CD4-positive, alpha-beta T cell (primary cell): Measurements from ENCODE around the gene BARHL1. TPM values are rescaled to one million over a fixed set of nuclear protein-coding genes. Genes with fewer than 3 reads are reported as not detected.
A peak's percentile ranks its signal among the peaks of the same experiment; 100 is the strongest.

Experiments used
- ATAC-seq: fragments of 200-7000 bp; cut with Tn5 transposase; one replicate; pipeline ENCODE4 v1.10.0; 2022; ENCODE audit warnings: mild to moderate bottlenecking; ENCODE audit not compliant: poor library complexity
- CTCF ChIA-PET: fragments of 350-600 bp; sonication (Branson Sonifier 250); formaldehyde crosslinking; loops from one replicate; lab custom pipeline; 2021; ENCODE audit warnings: antibody characterized with exemption, inconsistent platforms; lab: Charles Lee
- POLR2A ChIA-PET: fragments of 350-600 bp; sonication (Branson Sonifier 250); formaldehyde crosslinking; loops from one replicate; lab custom pipeline; 2021; ENCODE audit warnings: antibody characterized with exemption, inconsistent platforms; lab: Charles Lee
- DNase-seq, 14 experiments: peaks; one replicate each; pipeline ENCODE4 v3.0.0-alpha.2; 2013 to 2020; ENCODE audit warnings: mixed read lengths in 2 of 14
- H3K27ac ChIP-seq, 2 donors: one replicate each; pipeline versions ENCODE4 v1.5.1 to v1.7.0; 2013; ENCODE audit warnings: low read length in 2 of 2, low read depth in 1 of 2, mild to moderate bottlenecking in 1 of 2
- H3K27me3 ChIP-seq, 2 experiments: 1 replicate in 1 of 2; 2 replicates in 1 of 2; pipeline versions ENCODE4 v1.6.1 to v1.7.0; 2013; ENCODE audit warnings: low read length in 2 of 2, control low read depth in 1 of 2, mild to moderate bottlenecking in 1 of 2, moderate library complexity in 1 of 2; ENCODE audit not compliant: insufficient read depth in 2 of 2, control insufficient read depth in 1 of 2
- H3K36me3 ChIP-seq: one replicate; pipeline ENCODE4 v1.6.1; 2013; ENCODE audit warnings: low read length, control low read depth; ENCODE audit not compliant: insufficient read depth
- H3K4me1 ChIP-seq: one replicate; pipeline ENCODE4 v1.6.1; 2013; ENCODE audit warnings: low read length, control low read depth; ENCODE audit not compliant: insufficient read depth
- H3K4me3 ChIP-seq: one replicate; pipeline ENCODE4 v1.5.1; 2013; ENCODE audit warnings: mild to moderate bottlenecking, low read length, moderate library complexity
- H3K9me3 ChIP-seq, 2 experiments: 1 replicate in 1 of 2; 2 replicates in 1 of 2; pipeline versions ENCODE4 v1.6.1 to v1.7.0; 2013; ENCODE audit warnings: low read length in 2 of 2, mild to moderate bottlenecking in 2 of 2, control low read depth in 1 of 2, moderate library complexity in 1 of 2; ENCODE audit not compliant: control insufficient read depth in 1 of 2, insufficient read depth in 1 of 2
- H3K27ac Mint-ChIP-seq: one replicate; pipeline ENCODE4 v1.8.0; 2020; ENCODE audit warnings: mixed read lengths
- H3K27me3 Mint-ChIP-seq: one replicate; pipeline ENCODE4 v1.8.0; 2021; ENCODE audit warnings: mixed read lengths
- H3K36me3 Mint-ChIP-seq: one replicate; pipeline ENCODE4 v1.8.0; 2021; ENCODE audit warnings: low read depth, mixed read lengths
- H3K4me1 Mint-ChIP-seq: one replicate; pipeline ENCODE4 v1.8.0; 2021; ENCODE audit warnings: low read depth, mixed read lengths
- H3K4me3 Mint-ChIP-seq: one replicate; pipeline ENCODE4 v1.8.0; 2020; ENCODE audit warnings: mild to moderate bottlenecking, mixed read lengths
- H3K9me3 Mint-ChIP-seq: one replicate; pipeline ENCODE4 v1.8.0; 2020; ENCODE audit warnings: mixed read lengths
- intact Hi-C, 2 experiments: fragments of 100-400 bp; cut with DNase I in 1 of 2; cut with micrococcal nuclease in 1 of 2; formaldehyde crosslinking; loops; one replicate each; pipeline versions ENCODE4 v1.15.1 to v1.9.0; 2023 to 2025; cut with DNase I, micrococcal nuclease
- total RNA-seq, 174 experiments: library from RNA in 2 of 174; stranded (reverse) in 2 of 174; gene quantifications; one replicate each; pipeline ENCODE4 v1.2.3 and lab custom pipeline; 2021 to 2026
- TF ChIP-seq, protein P1 (sequence below): fragments of 200-600 bp; IDR thresholded peaks from one replicate; pipeline ENCODE4 v1.8.0; 2022; ENCODE audit warnings: antibody characterized with exemption, mild to moderate bottlenecking

The BARHL1 gene
- total RNA-seq, 2 experiments from 2014 or later, result not detected

DNA sequence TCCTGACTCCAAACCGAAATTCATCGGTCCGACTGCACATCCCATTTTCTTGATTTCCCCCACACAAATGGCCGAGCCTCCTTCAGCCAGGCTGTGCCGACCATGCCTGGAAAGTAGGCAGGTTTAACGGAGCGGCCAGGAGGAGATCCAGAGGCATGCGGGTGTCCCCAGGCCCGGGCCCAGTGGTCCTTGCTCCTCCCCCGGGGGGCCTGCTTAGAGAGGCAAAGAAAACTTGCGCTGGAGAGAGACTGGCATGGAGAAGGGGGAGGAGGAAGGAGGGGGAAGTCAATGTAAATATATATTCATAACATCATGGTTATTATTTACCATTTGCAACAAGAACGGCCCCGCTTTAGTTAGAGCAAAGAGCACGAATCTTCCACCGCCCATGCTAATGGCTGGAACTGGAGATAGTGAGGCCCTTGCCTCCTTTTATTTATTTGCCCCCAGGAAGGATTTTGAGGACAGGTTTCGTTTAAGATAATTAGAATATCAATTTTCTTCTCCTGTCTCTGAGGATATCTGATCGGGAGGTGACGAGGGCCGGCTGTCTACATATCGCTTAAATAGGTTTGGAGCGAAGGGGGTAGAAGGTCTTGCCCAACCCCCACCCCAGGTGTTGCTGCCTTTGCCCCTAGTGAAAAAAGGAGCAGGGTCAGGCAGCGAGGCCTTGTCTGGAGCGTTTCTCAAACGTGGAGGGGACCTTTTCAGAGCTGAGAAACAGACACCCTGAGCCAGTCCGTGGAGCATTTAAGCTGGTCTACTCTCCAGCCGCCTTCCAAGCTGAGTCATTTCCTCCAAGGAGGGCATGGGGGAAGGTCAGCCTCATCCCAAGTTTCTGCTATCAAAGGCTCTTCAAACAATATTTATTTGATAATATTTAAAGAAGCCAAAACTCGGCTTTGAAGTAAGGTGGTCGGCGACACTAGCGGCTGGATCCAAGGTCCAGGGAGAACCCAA is 2.5 kb downstream of the BARHL1 start:
- Mint-ChIP-seq H3K4me3 (no peak overlapping the region), H3K4me1 (peaks cover 12% of the 10 kb centered on the region), H3K9me3 (no peaks in the 10 kb centered on the region), H3K27ac (no peak overlapping the region), H3K27me3 (peaks cover 81% of the 10 kb centered on the region), H3K36me3 (no peaks in the 10 kb centered on the region)
- Histone ChIP-seq H3K27ac (no peak overlapping the region), H3K27me3 (peaks cover 89 to 90% of the 10 kb centered on the region in 2 experiments), H3K4me1 (peaks cover 20% of the 10 kb centered on the region), H3K4me3 (no peak overlapping the region), H3K9me3 (peaks cover 3 to 78% of the 10 kb centered on the region in 2 experiments), H3K36me3 (no peaks in the 10 kb centered on the region)
- DNase-seq (no peak), ATAC-seq (no peak)
- intact Hi-C loops, result no loop called here
- TF ChIP-seq, protein P1, sequence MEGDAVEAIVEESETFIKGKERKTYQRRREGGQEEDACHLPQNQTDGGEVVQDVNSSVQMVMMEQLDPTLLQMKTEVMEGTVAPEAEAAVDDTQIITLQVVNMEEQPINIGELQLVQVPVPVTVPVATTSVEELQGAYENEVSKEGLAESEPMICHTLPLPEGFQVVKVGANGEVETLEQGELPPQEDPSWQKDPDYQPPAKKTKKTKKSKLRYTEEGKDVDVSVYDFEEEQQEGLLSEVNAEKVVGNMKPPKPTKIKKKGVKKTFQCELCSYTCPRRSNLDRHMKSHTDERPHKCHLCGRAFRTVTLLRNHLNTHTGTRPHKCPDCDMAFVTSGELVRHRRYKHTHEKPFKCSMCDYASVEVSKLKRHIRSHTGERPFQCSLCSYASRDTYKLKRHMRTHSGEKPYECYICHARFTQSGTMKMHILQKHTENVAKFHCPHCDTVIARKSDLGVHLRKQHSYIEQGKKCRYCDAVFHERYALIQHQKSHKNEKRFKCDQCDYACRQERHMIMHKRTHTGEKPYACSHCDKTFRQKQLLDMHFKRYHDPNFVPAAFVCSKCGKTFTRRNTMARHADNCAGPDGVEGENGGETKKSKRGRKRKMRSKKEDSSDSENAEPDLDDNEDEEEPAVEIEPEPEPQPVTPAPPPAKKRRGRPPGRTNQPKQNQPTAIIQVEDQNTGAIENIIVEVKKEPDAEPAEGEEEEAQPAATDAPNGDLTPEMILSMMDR, result no peak
- CTCF ChIA-PET, result no interaction called here
- POLR2A ChIA-PET, result no interaction called here

DNA sequence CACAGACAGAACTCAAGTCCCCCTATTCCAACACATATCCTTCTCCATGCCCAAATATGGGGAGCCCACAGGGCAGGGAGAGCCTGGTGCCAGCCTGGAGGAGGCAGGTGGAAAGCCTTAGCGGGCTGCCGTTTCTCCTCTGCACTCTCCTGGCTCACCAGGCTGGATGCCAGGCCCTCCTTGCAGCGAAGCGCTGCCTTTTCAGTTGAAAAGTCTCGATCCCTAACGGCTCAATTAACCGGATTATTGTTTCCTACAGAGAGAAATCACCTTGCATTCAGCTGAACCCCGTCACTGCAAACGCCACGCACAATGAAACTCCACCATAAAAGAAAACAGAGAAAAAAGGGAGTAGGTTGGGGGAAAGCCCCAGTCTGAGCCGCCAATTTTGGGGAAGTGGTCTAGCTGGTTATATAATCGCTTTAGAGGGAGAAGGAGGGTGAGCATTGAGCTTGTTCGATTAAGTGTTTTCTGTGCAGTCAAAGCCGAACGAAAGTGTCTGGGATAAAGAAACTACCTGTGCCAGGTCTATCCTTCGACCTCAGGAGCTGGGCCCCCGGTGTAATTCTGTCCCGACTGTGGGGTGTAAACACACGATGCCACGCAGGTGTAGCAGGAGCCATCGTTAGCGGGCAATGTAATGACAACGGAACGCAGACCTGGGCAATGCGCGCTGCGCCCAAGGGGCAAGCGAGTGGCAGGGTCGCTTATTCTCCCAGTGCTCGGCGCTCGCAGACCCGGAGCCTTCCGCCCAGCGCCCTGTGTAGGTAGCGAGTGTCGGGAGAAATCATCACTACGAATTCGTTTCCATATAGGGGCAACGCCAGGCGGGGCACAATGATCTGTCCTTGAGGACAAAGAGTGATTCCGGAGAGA is 3.8 kb downstream of the BARHL1 start:
- TF ChIP-seq, protein P1, result no peak
- Histone ChIP-seq H3K27me3 (peaks cover 86 to 87% of the 10 kb centered on the region in 2 experiments), H3K4me3 (no peak overlapping the region), H3K27ac (no peak overlapping the region), H3K4me1 (peaks cover 19% of the 10 kb centered on the region), H3K36me3 (no peaks in the 10 kb centered on the region), H3K9me3 (peaks cover 3 to 67% of the 10 kb centered on the region in 2 experiments)
- peaks cover 84% of the 10 kb centered on the region for H3K27me3 Mint-ChIP-seq
- intact Hi-C loops, result no loop called here
- no peak for DNase-seq
- H3K4me3 Mint-ChIP-seq, result no peak overlapping the region
- ChIA-PET CTCF (no interaction called here), POLR2A (no interaction called here)
- ATAC-seq, result no peak
- no peaks in the 10 kb centered on the region for H3K36me3 Mint-ChIP-seq
- no peaks in the 10 kb centered on the region for H3K9me3 Mint-ChIP-seq
- no peak overlapping the region for H3K27ac Mint-ChIP-seq
- peaks cover 10% of the 10 kb centered on the region for H3K4me1 Mint-ChIP-seq

DNA sequence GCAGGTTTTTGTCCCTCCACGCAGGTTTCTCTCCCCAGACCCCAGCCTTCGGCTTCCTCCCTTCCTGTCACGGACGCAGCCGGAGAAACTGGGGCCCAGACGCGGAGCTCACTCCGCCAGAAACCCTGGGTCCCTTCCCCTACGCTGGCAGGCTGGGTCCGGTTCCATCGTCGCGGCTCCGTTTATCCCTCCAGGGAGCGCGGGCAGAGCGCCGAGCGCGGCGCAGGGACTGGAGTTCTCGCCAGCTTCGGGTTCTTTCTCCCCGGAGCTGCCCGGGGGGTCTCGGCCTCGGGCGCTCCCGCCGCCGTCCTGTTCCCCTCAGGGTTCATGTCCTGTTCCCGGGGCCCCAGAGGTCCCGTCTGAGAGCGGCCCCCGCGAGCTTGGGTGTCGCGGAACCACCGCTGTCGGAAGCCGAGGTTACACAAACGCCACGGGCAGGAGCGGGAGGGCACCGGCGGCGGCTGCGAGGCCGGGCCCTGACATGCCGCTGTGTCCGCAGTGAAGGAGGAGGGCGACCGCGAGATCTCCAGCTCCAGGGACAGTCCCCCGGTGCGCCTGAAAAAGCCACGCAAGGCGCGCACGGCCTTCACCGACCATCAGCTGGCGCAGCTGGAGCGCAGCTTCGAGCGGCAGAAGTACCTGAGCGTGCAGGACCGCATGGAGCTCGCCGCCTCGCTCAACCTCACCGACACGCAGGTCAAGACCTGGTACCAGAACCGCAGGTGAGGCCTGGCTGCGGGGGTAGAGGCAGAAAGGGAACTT is 4.6 kb downstream of the BARHL1 start:
- DNase-seq (no peak), ATAC-seq (no peak)
- CTCF ChIA-PET, result no interaction called here
- Histone ChIP-seq H3K4me3 (no peak overlapping the region), H3K27ac (no peak overlapping the region), H3K4me1 (peaks cover 10% of the 10 kb centered on the region), H3K9me3 (peaks cover 3 to 59% of the 10 kb centered on the region in 2 experiments), H3K27me3 (peaks cover 83 to 87% of the 10 kb centered on the region in 2 experiments), H3K36me3 (no peaks in the 10 kb centered on the region)
- intact Hi-C loops, result no loop called here
- Mint-ChIP-seq H3K27ac (no peak overlapping the region), H3K27me3 (peaks cover 84% of the 10 kb centered on the region), H3K36me3 (no peaks in the 10 kb centered on the region), H3K4me3 (peak overlapping the region; percentile 30), H3K4me1 (peaks cover 3% of the 10 kb centered on the region), H3K9me3 (no peaks in the 10 kb centered on the region)
- POLR2A ChIA-PET, result no interaction called here
- TF ChIP-seq, protein P1, result no peak
